H1 (cell line): ENCODE measurements around the gene OR7A10. TPM values are rescaled to one million over a fixed set of nuclear protein-coding genes. Genes with fewer than 3 reads are reported as not detected.

Experiments used
- CTCF ChIA-PET: fragments of 300-600 bp; sonication (Branson Sonifier 250); formaldehyde crosslinking; loops from one replicate; lab custom pipeline; 2021; ENCODE audit not compliant: partially characterized antibody; lab: Charles Lee
- POLR2A ChIA-PET: fragments of 300-600 bp; sonication (Branson Sonifier 250); formaldehyde crosslinking; loops from one replicate; lab custom pipeline; 2021; ENCODE audit warnings: inconsistent platforms; ENCODE audit not compliant: partially characterized antibody; lab: Charles Lee
- DNase-seq, 2 experiments: peaks; one replicate each; pipeline versions ENCODE4 v3.0.0 to v3.0.0-alpha.2; 2010 to 2022; ENCODE audit warnings: low spot score in 2 of 2, low read depth in 1 of 2, mixed read lengths in 1 of 2
- FAIRE-seq: peaks from 2 replicates; lab custom pipeline; 2011; peaks lifted over from hg19 to GRCh38; lab: Jason Lieb, UNC
- H2AFZ ChIP-seq: 2 replicates; pipeline ENCODE4 v1.8.1; 2012; ENCODE audit warnings: low read length, inconsistent platforms
- H2AK5ac ChIP-seq: 2 replicates; pipeline ENCODE4 v1.6.1; 2013; ENCODE audit warnings: low read depth, low read length
- H2BK120ac ChIP-seq: replicated peaks from 2 replicates; pipeline ENCODE3; 2013; ENCODE audit warnings: low read depth, low read length, inconsistent platforms
- H2BK12ac ChIP-seq: 2 replicates; pipeline ENCODE4 v1.6.1; 2013; ENCODE audit warnings: low read depth, low read length
- H2BK15ac ChIP-seq: 2 replicates; pipeline ENCODE4 v1.6.1; 2013; ENCODE audit warnings: low read length
- H2BK20ac ChIP-seq: 2 replicates; pipeline ENCODE4 v1.6.1; 2013; ENCODE audit warnings: low read length
- H2BK5ac ChIP-seq: 2 replicates; pipeline ENCODE4 v1.6.1; 2013; ENCODE audit warnings: low read depth, low read length
- H3K14ac ChIP-seq: 2 replicates; pipeline ENCODE4 v1.6.1; 2013; ENCODE audit warnings: inconsistent platforms; ENCODE audit not compliant: insufficient read length
- H3K18ac ChIP-seq: 2 replicates; pipeline ENCODE4 v1.6.1; 2013; ENCODE audit warnings: low read length; ENCODE audit errors: extremely low read depth
- H3K23ac ChIP-seq: 2 replicates; pipeline ENCODE4 v1.6.1; 2013; ENCODE audit warnings: inconsistent platforms; ENCODE audit not compliant: insufficient read length
- H3K23me2 ChIP-seq: 2 replicates; pipeline ENCODE4 v1.6.1; 2013; ENCODE audit warnings: low read depth, low read length
- H3K27ac ChIP-seq: 2 replicates; pipeline ENCODE4 v1.6.1; 2011; ENCODE audit warnings: low read depth, low read length, inconsistent platforms
- H3K27me3 ChIP-seq, 4 experiments: replicated peaks in 1 of 4; 1 replicate in 1 of 4; 2 replicates in 3 of 4; pipeline versions ENCODE4 v1.6.1 to v1.8.1; 2011 to 2013; ENCODE audit warnings: low read length in 3 of 4, mild to moderate bottlenecking in 3 of 4, inconsistent platforms in 2 of 4, mixed read lengths in 2 of 4, moderate library complexity in 1 of 4; ENCODE audit not compliant: control insufficient read depth in 3 of 4, insufficient read depth in 3 of 4; ENCODE audit errors: extremely low read depth in 1 of 4
- H3K36me3 ChIP-seq, 4 experiments: 2 replicates each; pipeline versions ENCODE4 v1.6.1 to v1.8.1; 2011 to 2013; ENCODE audit warnings: mild to moderate bottlenecking in 4 of 4, low read length in 3 of 4, moderate library complexity in 2 of 4, control low read depth in 1 of 4, inconsistent platforms in 1 of 4; ENCODE audit not compliant: insufficient read depth in 4 of 4, control insufficient read depth in 2 of 4
- H3K4ac ChIP-seq: replicated peaks from 2 replicates; pipeline ENCODE3; 2013; ENCODE audit warnings: low read length, low read depth, mixed read lengths, inconsistent platforms; ENCODE audit not compliant: insufficient read length
- H3K4me1 ChIP-seq, 4 experiments: replicated peaks in 1 of 4; 1 replicate in 1 of 4; 2 replicates in 3 of 4; pipeline versions ENCODE4 v1.6.1 to v1.8.1; 2011 to 2013; ENCODE audit warnings: low read length in 3 of 4, inconsistent platforms in 2 of 4, mixed read lengths in 1 of 4; ENCODE audit not compliant: insufficient read depth in 4 of 4, control insufficient read depth in 3 of 4
- H3K4me2 ChIP-seq, 2 experiments: 2 replicates each; pipeline versions ENCODE4 v1.6.1 to v1.8.1; 2011 to 2013; ENCODE audit warnings: low read depth in 2 of 2, low read length in 2 of 2, control low read depth in 1 of 2, inconsistent platforms in 1 of 2, mild to moderate bottlenecking in 1 of 2; ENCODE audit not compliant: insufficient read depth in 1 of 2
- H3K4me3 ChIP-seq, 4 experiments: fragments of 200-600, 300-600 bp in 1 of 4; sonication (generic), shearing (Covaris generic), sonication (Bioruptor Twin) in 1 of 4; 2 replicates each; pipeline versions ENCODE4 v1.5.1 to v1.8.1; 2011 to 2016; ENCODE audit warnings: low read length in 4 of 4, low read depth in 3 of 4, control low read depth in 2 of 4, inconsistent platforms in 2 of 4, mild to moderate bottlenecking in 2 of 4, mixed read lengths in 1 of 4, moderate library complexity in 1 of 4; ENCODE audit not compliant: insufficient read depth in 2 of 4; ENCODE audit errors: extremely low read depth in 1 of 4
- H3K56ac ChIP-seq: replicated peaks from 2 replicates; pipeline ENCODE3; 2013; ENCODE audit warnings: low read depth, mild to moderate bottlenecking, mixed read lengths, low read length, inconsistent platforms; ENCODE audit not compliant: insufficient read length
- H3K79me1 ChIP-seq: 2 replicates; pipeline ENCODE4 v1.6.1; 2013; ENCODE audit warnings: low read depth, low read length, control low read depth
- H3K79me2 ChIP-seq, 2 experiments: 2 replicates each; pipeline versions ENCODE4 v1.6.1 to v1.8.1; 2012 to 2013; ENCODE audit warnings: low read length in 2 of 2, mild to moderate bottlenecking in 2 of 2, inconsistent platforms in 1 of 2; ENCODE audit not compliant: insufficient read depth in 2 of 2, control insufficient read depth in 1 of 2
- H3K9ac ChIP-seq, 4 experiments: replicated peaks in 1 of 4; 1 replicate in 1 of 4; 2 replicates in 3 of 4; pipeline versions ENCODE4 v1.6.1 to v1.8.1; 2011 to 2013; ENCODE audit warnings: low read depth in 3 of 4, low read length in 3 of 4, control low read depth in 2 of 4, mild to moderate bottlenecking in 2 of 4, moderate library complexity in 2 of 4, inconsistent platforms in 1 of 4; ENCODE audit errors: extremely low read depth in 1 of 4
- H3K9me3 ChIP-seq, 2 experiments: 2 replicates each; pipeline versions ENCODE4 v1.6.1 to v1.8.1; 2012 to 2013; ENCODE audit warnings: mild to moderate bottlenecking in 2 of 2, moderate library complexity in 2 of 2, control low read depth in 1 of 2, inconsistent platforms in 1 of 2, low read depth in 1 of 2, low read length in 1 of 2, mixed read lengths in 1 of 2; ENCODE audit not compliant: insufficient read depth in 2 of 2
- H4K20me1 ChIP-seq, 2 experiments: replicated peaks in 1 of 2; 2 replicates each; pipeline versions ENCODE3 to v1.8.1; 2011 to 2013; ENCODE audit warnings: inconsistent platforms in 2 of 2, low read length in 2 of 2, mild to moderate bottlenecking in 1 of 2; ENCODE audit not compliant: insufficient read depth in 2 of 2, control insufficient read depth in 1 of 2
- H4K5ac ChIP-seq: 2 replicates; pipeline ENCODE4 v1.6.1; 2013; ENCODE audit warnings: low read length, low read depth, mixed read lengths, inconsistent platforms; ENCODE audit not compliant: insufficient read length
- H4K8ac ChIP-seq: 2 replicates; pipeline ENCODE4 v1.8.0; 2013; ENCODE audit warnings: mild to moderate bottlenecking, moderate library complexity, low read length, inconsistent platforms; ENCODE audit not compliant: insufficient read depth; ENCODE audit errors: extremely low read depth
- H4K91ac ChIP-seq: replicated peaks from 2 replicates; pipeline ENCODE3; 2013; ENCODE audit warnings: low read length, mixed read lengths, inconsistent platforms; ENCODE audit not compliant: insufficient read length
- SIRT6 ChIP-seq: IDR thresholded peaks from one replicate; pipeline ENCODE4 v1.7.1; 2012; ENCODE audit warnings: low read length, inconsistent platforms
- TAF1 ChIP-seq: IDR thresholded peaks from 2 replicates; pipeline ENCODE4 v1.6.1; 2011; ENCODE audit warnings: mild to moderate bottlenecking, low read depth, low read length
- WGBS, 2 experiments: shearing (Covaris generic) in 1 of 2; methylation state at CpG; one replicate each; pipeline versions ENCODE4 v1.1.6 to v1.1.7; 2013 to 2015; ENCODE audit warnings: low lambda C conversion rate in 2 of 2, mixed read lengths in 2 of 2, inconsistent platforms in 1 of 2, low coverage in 1 of 2, missing lambda C conversion rate in 1 of 2; ENCODE audit not compliant: insufficient replicate concordance in 2 of 2, insufficient coverage in 1 of 2, insufficient read length in 1 of 2; ENCODE audit errors: extremely low coverage in 1 of 2, missing lambda C conversion rate in 1 of 2; 5-methylcytosine and 5-hydroxymethylcytosine counted together
- long read RNA-seq, 2 experiments: library from RNA in 1 of 2; library from capped mRNA in 1 of 2; stranded (forward); transcript quantifications; one replicate each; pipeline ENCODE4 v2.0.0, GENCODE V29; 2021; ENCODE audit warnings: inconsistent platforms in 1 of 2
- polyA minus RNA-seq, 3 experiments: library from RNA; depleted of rRNA, polyadenylated mRNA; stranded (reverse); fragments of >200 nt; gene quantifications; 1 replicate in 2 of 3; 2 replicates in 1 of 3; pipeline ENCODE4 v1.2.3, GENCODE V29; 2011
- polyA plus RNA-seq, 7 experiments: library from polyadenylated mRNA; depleted of rRNA in 3 of 7; stranded (reverse) in 5 of 7; unstranded in 2 of 7; fragments of >200 nt in 5 of 7; fragments of 200-250 nt in 2 of 7; gene quantifications; 1 replicate in 5 of 7; 2 replicates in 1 of 7; 4 replicates in 1 of 7; pipeline versions ENCODE4 v1.2.1 to v1.2.3, GENCODE V29; 2011 to 2013; ENCODE audit warnings: missing spikeins in 2 of 7, mixed read lengths in 2 of 7
- total RNA-seq: library from RNA; stranded (reverse); fragmentation: NEBNext Ultra II Directional; extraction: Animal tissue kit (Norgen Biotek cat#: 25700); gene quantifications from 2 replicates; pipeline ENCODE4 v1.2.1, GENCODE V29; 2021

The OR7A10 gene
- not detected in 2 replicates for total RNA-seq
- not detected in 2 replicates for polyA plus RNA-seq (2011; rRNA removed)
- not detected for polyA plus RNA-seq (2011; cell fraction: cytosol; rRNA removed)
- not detected for polyA plus RNA-seq (2011; cell fraction: nucleus; rRNA removed)
- not detected in 4 replicates for polyA plus RNA-seq (2012, experiment 1 of 2)
- polyA plus RNA-seq (2012, experiment 2 of 2) = not detected
- polyA plus RNA-seq (2013, experiment 1 of 2) = not detected
- not detected for polyA plus RNA-seq (2013, experiment 2 of 2)
- not detected in 2 replicates for polyA minus RNA-seq (2011; rRNA and poly(A)+ RNA removed)
- not detected for polyA minus RNA-seq (2011; cell fraction: cytosol; rRNA and poly(A)+ RNA removed)
- polyA minus RNA-seq (2011; cell fraction: nucleus; rRNA and poly(A)+ RNA removed) = not detected
- long read RNA-seq, experiment 1 = 0 reads
- long read RNA-seq, experiment 2 = 0 reads

GRCh38 chr19:14848822-14849221 is at the start of gene OR7A10:
OR7A10 (minus strand) TSS chr19:14848922; CDS start chr19:14841877, 7,045 bp downstream.
- Histone ChIP-seq H2AK5ac (no peak within 1 kb of the TSS), H3K36me3 (no peaks in the 10 kb centered on the region)
- POLR2A ChIA-PET = interaction anchor here (0.7 kb wide), 1 partner anchor 102 kb away, joined by 3 read pairs; no protein-coding TSS in a partner anchor

More at GRCh38 chr19:14848822-14849221, at the start of gene OR7A10:
- H3K27me3 ChIP-seq = no peaks in the 10 kb centered on the region
- H3K27ac ChIP-seq = no peak within 1 kb of the TSS
- no peak within 1 kb of the TSS for H4K91ac ChIP-seq
- no peak for TF ChIP-seq SIRT6
- TF ChIP-seq TAF1 = no peak
- H3K9ac ChIP-seq = no peak within 1 kb of the TSS
- H2BK20ac ChIP-seq = no peak within 1 kb of the TSS
- H3K56ac ChIP-seq = no peak within 1 kb of the TSS
- no peak within 1 kb of the TSS for H3K18ac ChIP-seq
- DNase-seq (no peak), FAIRE-seq (no peak)
- H3K4me3 ChIP-seq = no peak within 1 kb of the TSS
- H3K79me1 ChIP-seq = no peaks in the 10 kb centered on the region
- H4K20me1 ChIP-seq = no peaks in the 10 kb centered on the region
- H3K14ac ChIP-seq = no peak within 1 kb of the TSS
- H2AFZ ChIP-seq = no peak within 1 kb of the TSS
- no peaks in the 10 kb centered on the region for H3K79me2 ChIP-seq
- no peaks in the 10 kb centered on the region for H3K4me1 ChIP-seq
- no peak within 1 kb of the TSS for H2BK5ac ChIP-seq
- H4K5ac ChIP-seq = no peak within 1 kb of the TSS
- peaks cover 51 to 56% of the 10 kb centered on the region in 2 experiments for H3K9me3 ChIP-seq
- H2BK12ac ChIP-seq = no peak within 1 kb of the TSS
- CTCF ChIA-PET = no interaction called here
- no peak within 1 kb of the TSS for H3K4me2 ChIP-seq
- no peak within 1 kb of the TSS for H3K4ac ChIP-seq
- no peak within 1 kb of the TSS for H4K8ac ChIP-seq
- H3K23me2 ChIP-seq = no peaks in the 10 kb centered on the region
- no peak within 1 kb of the TSS for H2BK15ac ChIP-seq
- H2BK120ac ChIP-seq = no peak within 1 kb of the TSS
- no peak within 1 kb of the TSS for H3K23ac ChIP-seq
- 90% methylated on average over 5 of the region's 5 CpGs; no CpG with 5 or more reads in 1 of the 2 experiments for WGBS, 2 experiments
